Testis (tissue), 3 donors: ENCODE measurements around the gene NTM. TPM values are rescaled to one million over a fixed set of nuclear protein-coding genes. Genes with fewer than 3 reads are reported as not detected.

Experiments
- DNase-seq: peaks from one replicate; pipeline ENCODE4 v3.0.0-alpha.2; 2019
- H3K27ac ChIP-seq, 2 donors: fragments of 200-600 bp; sonication (generic); one replicate each; pipeline ENCODE4 v1.5.1; 2019
- H3K27me3 ChIP-seq: fragments of 200-600 bp; sonication (generic); one replicate; pipeline ENCODE4 v1.5.1; 2019
- H3K36me3 ChIP-seq: fragments of 200-600 bp; sonication (generic); one replicate; pipeline ENCODE4 v1.5.1; 2017; ENCODE audit warnings: low read depth; ENCODE audit errors: missing control alignments
- H3K4me1 ChIP-seq: fragments of 200-600 bp; sonication (generic); one replicate; pipeline ENCODE4 v1.5.1; 2019
- H3K4me3 ChIP-seq, 2 donors: fragments of 200-600 bp; sonication (generic); one replicate each; pipeline ENCODE4 v1.5.1; 2017 to 2019
- H3K9me3 ChIP-seq: fragments of 200-600 bp; sonication (generic); one replicate; pipeline ENCODE4 v1.5.1; 2017
- POLR2A ChIP-seq: fragments of 450-650 bp; IDR thresholded peaks from one replicate; pipeline ENCODE4 v1.6.1; 2017; ENCODE audit warnings: antibody characterized with exemption, mild to moderate bottlenecking, moderate library complexity
- WGBS, 2 donors: methylation state at CpG; one replicate each; pipeline ENCODE4 v1.1.5; 2018; 5-methylcytosine and 5-hydroxymethylcytosine counted together
- intact Hi-C: fragments of 100-400 bp; cut with DNase I; formaldehyde crosslinking; loops from one replicate; pipeline ENCODE4 v1.15.1; 2023; ENCODE audit warnings: low total_unique reads
- polyA plus RNA-seq: library from polyadenylated mRNA; stranded (reverse); fragments of 350-450 nt; fragmentation: Illumina TruSeq; extraction: RNeasy Lipid Tissue Mini Kit (QIAGEN cat#74804); gene quantifications from one replicate; pipeline ENCODE4 v1.2.3, GENCODE V29; 2014; ENCODE audit warnings: low read depth, low replicate concordance; ENCODE audit not compliant: insufficient read depth
- total RNA-seq, 2 donors: library from RNA; depleted of rRNA; stranded (reverse); fragments of >200 nt; gene quantifications; one replicate each; pipeline ENCODE4 v1.2.3, GENCODE V29; 2016
- TF ChIP-seq, protein P1 (sequence below), 3 experiments: fragments of 450-650 bp in 2 of 3; fragments of 200-600 bp in 1 of 3; sonication (generic) in 1 of 3; IDR thresholded peaks; one replicate each; pipeline ENCODE4 v1.5.1; 2016 to 2019; ENCODE audit warnings: antibody characterized with exemption in 3 of 3, mild to moderate bottlenecking in 2 of 3, moderate library complexity in 1 of 3

The NTM gene
- total and polyA plus RNA-seq, 3 donors from 2014 or later: 1.7 to 4.5 (median 1.8) TPM

DNA sequence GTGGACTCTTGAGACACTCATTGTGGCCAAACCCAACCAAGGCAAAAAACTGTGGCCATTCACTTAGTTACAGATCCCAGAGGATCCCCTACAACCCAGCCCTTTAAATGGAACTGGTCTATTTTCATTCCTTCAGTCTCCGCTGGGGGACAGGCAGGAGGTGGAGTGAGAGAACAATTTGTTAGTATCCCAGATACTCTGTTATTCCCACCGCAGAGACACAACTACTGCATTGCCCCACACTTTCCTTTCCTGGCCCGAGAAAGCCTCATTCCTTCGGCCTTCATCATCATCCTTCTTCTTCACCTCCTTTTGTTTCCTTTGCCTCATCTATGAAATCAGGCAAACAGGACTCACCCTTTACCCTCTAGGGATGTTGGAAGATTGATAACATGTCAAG lies 191.1 kb downstream of the NTM start:
- no peak for DNase-seq
- Histone ChIP-seq H3K4me1 (no peaks in the 10 kb centered on the region), H3K4me3 (no peak overlapping the region), H3K36me3 (no peaks in the 10 kb centered on the region), H3K9me3 (no peaks in the 10 kb centered on the region), H3K27ac (no peak overlapping the region), H3K27me3 (no peaks in the 10 kb centered on the region)
- WGBS, 2 donors: 76 to 81% methylated on average over 4 of the region's 4 CpGs
- intact Hi-C loops: no loop called here
- TF ChIP-seq, protein P1, sequence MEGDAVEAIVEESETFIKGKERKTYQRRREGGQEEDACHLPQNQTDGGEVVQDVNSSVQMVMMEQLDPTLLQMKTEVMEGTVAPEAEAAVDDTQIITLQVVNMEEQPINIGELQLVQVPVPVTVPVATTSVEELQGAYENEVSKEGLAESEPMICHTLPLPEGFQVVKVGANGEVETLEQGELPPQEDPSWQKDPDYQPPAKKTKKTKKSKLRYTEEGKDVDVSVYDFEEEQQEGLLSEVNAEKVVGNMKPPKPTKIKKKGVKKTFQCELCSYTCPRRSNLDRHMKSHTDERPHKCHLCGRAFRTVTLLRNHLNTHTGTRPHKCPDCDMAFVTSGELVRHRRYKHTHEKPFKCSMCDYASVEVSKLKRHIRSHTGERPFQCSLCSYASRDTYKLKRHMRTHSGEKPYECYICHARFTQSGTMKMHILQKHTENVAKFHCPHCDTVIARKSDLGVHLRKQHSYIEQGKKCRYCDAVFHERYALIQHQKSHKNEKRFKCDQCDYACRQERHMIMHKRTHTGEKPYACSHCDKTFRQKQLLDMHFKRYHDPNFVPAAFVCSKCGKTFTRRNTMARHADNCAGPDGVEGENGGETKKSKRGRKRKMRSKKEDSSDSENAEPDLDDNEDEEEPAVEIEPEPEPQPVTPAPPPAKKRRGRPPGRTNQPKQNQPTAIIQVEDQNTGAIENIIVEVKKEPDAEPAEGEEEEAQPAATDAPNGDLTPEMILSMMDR (IDR thresholded peaks at IDR 0.05): no peak
- TF ChIP-seq POLR2A: no peak

DNA sequence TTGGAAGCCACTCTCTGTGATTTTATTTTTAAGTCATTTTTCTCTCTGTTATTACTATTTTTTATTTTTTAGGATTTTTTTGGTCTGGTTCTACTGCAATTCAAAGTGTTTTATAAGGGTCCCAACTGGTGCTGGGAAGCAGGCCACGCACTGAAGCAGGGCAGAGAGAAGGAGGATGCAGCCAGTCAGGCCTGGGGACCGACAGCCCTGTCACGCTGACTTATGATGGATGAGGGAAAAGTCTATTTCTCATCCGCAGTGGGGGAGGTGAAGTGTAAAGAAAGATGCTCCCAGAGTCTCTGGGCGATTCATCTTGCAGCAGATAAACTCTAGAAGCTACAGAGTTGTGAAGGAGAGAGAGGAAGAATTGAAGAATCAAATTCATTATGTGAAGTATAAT lies 191.6 kb downstream of the NTM start:
- H3K27me3 ChIP-seq: no peaks in the 10 kb centered on the region
- no peaks in the 10 kb centered on the region for H3K4me1 ChIP-seq
- TF ChIP-seq POLR2A: no peak
- TF ChIP-seq, protein P1 (IDR thresholded peaks at IDR 0.05): no peak
- H3K36me3 ChIP-seq: no peaks in the 10 kb centered on the region
- intact Hi-C loops: no loop called here
- H3K27ac ChIP-seq: no peak overlapping the region
- H3K9me3 ChIP-seq: no peaks in the 10 kb centered on the region
- WGBS, 2 donors: 91 to 92% methylated on average over 5 of the region's 5 CpGs
- H3K4me3 ChIP-seq: no peak overlapping the region
- no peak for DNase-seq

DNA sequence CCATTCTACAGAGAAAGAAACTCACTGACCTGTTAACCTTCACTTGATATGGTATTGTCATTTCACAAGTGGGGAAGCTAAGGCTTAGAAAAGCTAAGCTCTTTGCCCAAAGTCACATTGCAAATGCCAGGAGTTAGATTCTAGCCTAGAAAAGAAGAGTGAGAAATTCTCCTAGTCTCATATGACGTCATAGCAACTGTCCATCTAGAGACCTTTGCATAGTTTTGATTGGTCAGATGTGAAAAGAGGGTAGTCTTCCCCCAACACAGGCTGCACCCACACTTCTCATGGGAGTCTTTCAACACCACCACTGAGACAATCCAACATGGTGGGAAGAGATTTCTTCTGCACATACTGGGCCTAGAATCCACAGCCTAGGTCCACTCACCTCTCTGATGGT lies 197.9 kb downstream of the NTM start:
- Histone ChIP-seq H3K36me3 (no peaks in the 10 kb centered on the region), H3K9me3 (no peaks in the 10 kb centered on the region), H3K4me1 (no peaks in the 10 kb centered on the region), H3K27me3 (no peaks in the 10 kb centered on the region), H3K4me3 (no peak overlapping the region), H3K27ac (no peak overlapping the region)
- no peak for TF ChIP-seq POLR2A
- TF ChIP-seq, protein P1 (IDR thresholded peaks at IDR 0.05): no peak
- 86 to 90% methylated on average over 1 of the region's 1 CpG for WGBS, 2 donors
- intact Hi-C loops: no loop called here
- no peak for DNase-seq

DNA sequence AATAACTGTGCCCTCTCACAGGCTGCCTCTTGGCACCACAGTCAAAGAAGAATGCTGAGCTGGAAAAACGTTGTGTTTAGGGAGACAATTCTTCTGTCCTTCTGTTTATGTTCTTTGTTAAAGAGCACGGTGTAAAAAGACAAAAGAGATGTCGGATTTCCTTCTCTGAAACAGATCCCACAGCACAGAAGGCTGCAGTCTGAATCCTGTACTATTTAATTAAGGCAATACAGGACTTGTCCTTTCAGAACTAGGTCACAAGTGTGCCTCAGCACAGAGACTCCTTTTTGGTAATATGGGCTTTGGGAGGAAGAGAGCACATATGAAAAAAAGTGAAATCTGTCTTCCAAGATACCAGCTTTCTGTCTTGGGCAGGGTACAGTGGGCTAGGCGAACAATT lies 201.2 kb downstream of the NTM start:
- intact Hi-C loops: no loop called here
- WGBS, 2 donors: 58 to 59% methylated on average over 4 of the region's 4 CpGs
- TF ChIP-seq, protein P1 (IDR thresholded peaks at IDR 0.05): no peak
- H3K4me1 ChIP-seq: no peaks in the 10 kb centered on the region
- no peak overlapping the region for H3K27ac ChIP-seq
- no peaks in the 10 kb centered on the region for H3K9me3 ChIP-seq
- no peaks in the 10 kb centered on the region for H3K36me3 ChIP-seq
- no peaks in the 10 kb centered on the region for H3K27me3 ChIP-seq
- no peak overlapping the region for H3K4me3 ChIP-seq
- no peak for DNase-seq

DNA sequence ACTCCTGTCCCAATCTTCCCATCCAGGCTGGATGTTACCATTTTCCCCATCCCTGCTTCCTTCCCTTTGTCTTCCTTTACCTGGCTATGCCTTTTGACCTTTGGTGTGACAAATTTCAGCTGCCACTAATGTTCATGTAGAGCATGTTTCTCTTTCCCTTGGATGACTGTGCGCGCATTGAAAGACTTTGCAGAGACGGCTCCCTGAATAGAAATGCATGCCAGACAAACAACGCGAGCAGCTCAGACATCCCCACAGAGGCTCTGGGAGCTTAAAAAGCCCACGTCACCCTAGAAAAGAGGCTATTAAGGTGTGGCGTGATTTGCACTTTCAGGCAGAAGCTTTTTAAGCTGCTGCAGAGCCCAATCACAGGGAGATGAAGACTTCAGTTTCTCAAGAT lies 202.0 kb downstream of the NTM start:
- H3K4me1 ChIP-seq: no peaks in the 10 kb centered on the region
- H3K36me3 ChIP-seq: no peaks in the 10 kb centered on the region
- no peak overlapping the region for H3K4me3 ChIP-seq
- DNase-seq: no peak
- no peaks in the 10 kb centered on the region for H3K9me3 ChIP-seq
- H3K27me3 ChIP-seq: no peaks in the 10 kb centered on the region
- no peak for TF ChIP-seq POLR2A
- TF ChIP-seq, protein P1 (IDR thresholded peaks at IDR 0.05): no peak
- WGBS, 2 donors: 88 to 90% methylated on average over 7 of the region's 7 CpGs
- intact Hi-C loops: no loop called here
- H3K27ac ChIP-seq: no peak overlapping the region
